ENCODE measurements around the gene OLA1.

OLA1 gene

DNA sequence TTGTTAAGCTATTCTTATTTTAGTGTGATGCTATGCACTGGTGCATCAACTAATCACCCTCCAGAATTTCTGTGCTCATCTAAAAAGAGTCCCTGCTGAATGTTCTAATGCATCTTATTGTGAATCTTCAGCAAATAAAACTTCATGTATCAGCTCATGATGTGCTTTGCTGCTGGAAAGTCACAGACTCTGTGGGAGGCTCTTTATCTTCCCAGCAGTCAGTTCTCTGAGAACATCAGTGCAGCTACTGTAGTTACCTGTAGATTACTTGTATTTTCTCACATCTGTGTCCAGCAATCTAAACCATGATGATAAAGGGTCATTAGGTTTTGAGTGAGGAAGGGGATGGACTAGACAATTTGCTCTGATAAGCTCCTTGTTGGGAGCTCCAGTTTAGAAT lies 141.6 kb downstream of the OLA1 start:
- no peaks in the 10 kb centered on the region for H3K79me2 ChIP-seq (ENCODE audit: low read length)
- H3K9me3 ChIP-seq (replicated peaks; ENCODE audit: insufficient read depth, low read length), result no peaks in the 10 kb centered on the region
- H3K9me2 ChIP-seq (replicated peaks; ENCODE audit: insufficient read depth, low read length), result no peaks in the 10 kb centered on the region
- H3K4me1 ChIP-seq (ENCODE audit: low read length), result no peaks in the 10 kb centered on the region
- H3F3A ChIP-seq (ENCODE audit: insufficient read depth, low read length), result no peaks in the 10 kb centered on the region
- no peak for TF ChIP-seq EZH2 (optimal IDR thresholded peaks at IDR 0.05; ENCODE audit: low read depth, low read length)
- TF ChIP-seq, protein P1, sequence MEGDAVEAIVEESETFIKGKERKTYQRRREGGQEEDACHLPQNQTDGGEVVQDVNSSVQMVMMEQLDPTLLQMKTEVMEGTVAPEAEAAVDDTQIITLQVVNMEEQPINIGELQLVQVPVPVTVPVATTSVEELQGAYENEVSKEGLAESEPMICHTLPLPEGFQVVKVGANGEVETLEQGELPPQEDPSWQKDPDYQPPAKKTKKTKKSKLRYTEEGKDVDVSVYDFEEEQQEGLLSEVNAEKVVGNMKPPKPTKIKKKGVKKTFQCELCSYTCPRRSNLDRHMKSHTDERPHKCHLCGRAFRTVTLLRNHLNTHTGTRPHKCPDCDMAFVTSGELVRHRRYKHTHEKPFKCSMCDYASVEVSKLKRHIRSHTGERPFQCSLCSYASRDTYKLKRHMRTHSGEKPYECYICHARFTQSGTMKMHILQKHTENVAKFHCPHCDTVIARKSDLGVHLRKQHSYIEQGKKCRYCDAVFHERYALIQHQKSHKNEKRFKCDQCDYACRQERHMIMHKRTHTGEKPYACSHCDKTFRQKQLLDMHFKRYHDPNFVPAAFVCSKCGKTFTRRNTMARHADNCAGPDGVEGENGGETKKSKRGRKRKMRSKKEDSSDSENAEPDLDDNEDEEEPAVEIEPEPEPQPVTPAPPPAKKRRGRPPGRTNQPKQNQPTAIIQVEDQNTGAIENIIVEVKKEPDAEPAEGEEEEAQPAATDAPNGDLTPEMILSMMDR (IDR thresholded peaks at IDR 0.05; ENCODE audit: low read length), result no peak
- TF ChIP-seq EZH2phosphoT487 (IDR thresholded peaks at IDR 0.05; ENCODE audit: low read length), result no peak
- H2AFZ ChIP-seq (ENCODE audit: low read length), result no peak overlapping the region
- H3K4me2 ChIP-seq (ENCODE audit: low read depth, low read length), result no peak overlapping the region
- H3K4me3 ChIP-seq (ENCODE audit: low read length), result no peak overlapping the region
- no peaks in the 10 kb centered on the region for H4K20me1 ChIP-seq (ENCODE audit: insufficient read depth, low read length)
- no peaks in the 10 kb centered on the region for H3K36me3 ChIP-seq (replicated peaks; ENCODE audit: insufficient read depth, low read length)
- DNase-seq, result no peak
- H3K27ac ChIP-seq (ENCODE audit: low read length), result no peak overlapping the region
- H3K9ac ChIP-seq (ENCODE audit: low read length), result no peak overlapping the region
- no peaks in the 10 kb centered on the region for H3K27me3 ChIP-seq (replicated peaks; ENCODE audit: insufficient read depth, low read length)

DNA sequence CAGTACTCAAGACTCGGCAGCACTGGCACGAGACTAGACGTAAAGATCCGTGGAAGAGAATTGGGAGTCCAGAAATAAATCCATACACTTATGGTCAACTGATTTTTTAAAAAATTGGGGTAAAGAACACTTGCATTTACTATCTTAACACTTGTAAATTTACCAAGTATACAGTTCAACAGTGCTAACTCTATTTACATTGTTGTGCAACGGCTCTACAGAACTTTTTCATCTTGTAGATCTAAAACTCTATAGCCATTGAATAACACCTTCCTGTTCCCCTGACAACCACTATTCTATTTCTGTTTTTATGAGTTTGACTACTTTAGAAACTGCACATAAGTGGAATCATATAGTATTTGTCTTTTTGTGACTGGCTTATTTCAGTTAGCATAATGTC lies 153.8 kb downstream of the OLA1 start:
- Histone ChIP-seq H3K9me2 (replicated peaks; ENCODE audit: insufficient read depth, low read length) (no peaks in the 10 kb centered on the region), H3K4me3 (ENCODE audit: low read length) (no peak overlapping the region), H3K4me2 (ENCODE audit: low read depth, low read length) (no peak overlapping the region), H3K79me2 (ENCODE audit: low read length) (no peaks in the 10 kb centered on the region), H2AFZ (ENCODE audit: low read length) (no peak overlapping the region), H3K27ac (ENCODE audit: low read length) (no peak overlapping the region), H3K27me3 (replicated peaks; ENCODE audit: insufficient read depth, low read length) (no peaks in the 10 kb centered on the region), H3K9ac (ENCODE audit: low read length) (no peak overlapping the region), H3K9me3 (replicated peaks; ENCODE audit: insufficient read depth, low read length) (no peaks in the 10 kb centered on the region), H3F3A (ENCODE audit: insufficient read depth, low read length) (no peaks in the 10 kb centered on the region), H4K20me1 (ENCODE audit: insufficient read depth, low read length) (no peaks in the 10 kb centered on the region), H3K4me1 (ENCODE audit: low read length) (no peaks in the 10 kb centered on the region), H3K36me3 (replicated peaks; ENCODE audit: insufficient read depth, low read length) (no peaks in the 10 kb centered on the region)
- TF ChIP-seq, protein P1 (IDR thresholded peaks at IDR 0.05; ENCODE audit: low read length), result no peak
- TF ChIP-seq EZH2phosphoT487 (IDR thresholded peaks at IDR 0.05; ENCODE audit: low read length) (no peak), EZH2 (optimal IDR thresholded peaks at IDR 0.05; ENCODE audit: low read depth, low read length) (no peak)
- DNase-seq, result no peak

DNA sequence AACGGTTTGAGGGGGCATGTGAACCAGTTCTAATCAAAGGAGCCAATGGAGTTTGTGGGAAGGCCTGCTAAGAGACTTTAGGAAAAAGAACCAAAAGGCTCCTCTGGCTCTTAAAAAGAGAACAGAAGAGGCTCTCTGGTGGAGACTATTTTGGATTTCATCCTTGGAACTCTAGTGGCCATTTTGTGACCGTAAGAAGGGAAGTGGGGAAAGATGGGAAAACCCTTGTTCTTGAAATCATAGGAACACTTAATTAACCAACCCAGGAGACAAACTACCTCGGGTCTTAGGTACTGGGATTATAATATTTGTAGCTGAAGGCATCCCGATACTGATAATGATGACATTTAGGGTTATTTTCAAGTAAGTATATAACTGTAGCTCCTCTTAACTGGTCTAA lies 157.9 kb downstream of the OLA1 start:
- Histone ChIP-seq H3K79me2 (ENCODE audit: low read length) (no peaks in the 10 kb centered on the region), H3K4me1 (ENCODE audit: low read length) (no peaks in the 10 kb centered on the region), H3K4me3 (ENCODE audit: low read length) (no peak overlapping the region), H3K9ac (ENCODE audit: low read length) (no peak overlapping the region), H3K9me2 (replicated peaks; ENCODE audit: insufficient read depth, low read length) (no peaks in the 10 kb centered on the region), H3K36me3 (replicated peaks; ENCODE audit: insufficient read depth, low read length) (no peaks in the 10 kb centered on the region), H2AFZ (ENCODE audit: low read length) (no peak overlapping the region), H3K27me3 (replicated peaks; ENCODE audit: insufficient read depth, low read length) (no peaks in the 10 kb centered on the region), H3K9me3 (replicated peaks; ENCODE audit: insufficient read depth, low read length) (no peaks in the 10 kb centered on the region), H3F3A (ENCODE audit: insufficient read depth, low read length) (no peaks in the 10 kb centered on the region), H3K27ac (ENCODE audit: low read length) (no peak overlapping the region), H4K20me1 (ENCODE audit: insufficient read depth, low read length) (no peaks in the 10 kb centered on the region), H3K4me2 (ENCODE audit: low read depth, low read length) (no peak overlapping the region)
- no peak for DNase-seq
- TF ChIP-seq, protein P1 (IDR thresholded peaks at IDR 0.05; ENCODE audit: low read length), result no peak
- TF ChIP-seq EZH2phosphoT487 (IDR thresholded peaks at IDR 0.05; ENCODE audit: low read length), result no peak
- no peak for TF ChIP-seq EZH2 (optimal IDR thresholded peaks at IDR 0.05; ENCODE audit: low read depth, low read length)
